Stromal cell of bone marrow (primary cell): ENCODE data around the gene MLYCD.
A peak's percentile ranks its signal among the peaks of the same experiment; 100 is the strongest.
"Not testable (repeated sequence)": the region's sequence is repeated elsewhere in the genome, so short reads cannot be mapped to it uniquely, and the experiment has no call there.

Experiments used
- DNase-seq: peaks from one replicate; pipeline ENCODE4 v3.0.0-alpha.2; 2012; ENCODE audit warnings: low read depth

The MLYCD gene

GRCh38 chr16:83940630-83941378 is 41.9 kb downstream of the MLYCD start:
- no peak for DNase-seq

GRCh38 chr16:83941546-83941945 is 42.6 kb downstream of the MLYCD start:
- DNase-seq: not testable (repeated sequence)

- DNase-seq: no peak
Measured at GRCh38 chr16:83942074-83942473, 43.2 kb downstream of the MLYCD start.

GRCh38 chr16:83942815-83943515 is 44.0 kb downstream of the MLYCD start:
- no peak for DNase-seq

- no peak for DNase-seq
Measured at GRCh38 chr16:83943516-83944050, 44.7 kb downstream of the MLYCD start.

GRCh38 chr16:83945587-83945986 is 46.7 kb downstream of the MLYCD start:
- no peak for DNase-seq

- DNase-seq: no peak
Measured at GRCh38 chr16:83946154-83946780, 47.4 kb downstream of the MLYCD start.

- DNase-seq: no peak
Measured at GRCh38 chr16:83946781-83947566, 48.1 kb downstream of the MLYCD start.

GRCh38 chr16:83947642-83948234 is 48.8 kb downstream of the MLYCD start:
- no peak for DNase-seq

GRCh38 chr16:83948914-83949723 is 50.2 kb downstream of the MLYCD start:
- DNase-seq: no peak

- DNase-seq: no peak
Measured at GRCh38 chr16:83949724-83950001, 50.7 kb downstream of the MLYCD start.

- not testable (repeated sequence) for DNase-seq
Measured at GRCh38 chr16:83950862-83951399, 52.0 kb downstream of the MLYCD start.

GRCh38 chr16:83951544-83951943 is 52.6 kb downstream of the MLYCD start:
- no peak for DNase-seq

GRCh38 chr16:83952587-83952939 is 53.6 kb downstream of the MLYCD start:
- peak; percentile 38 for DNase-seq

- peak; percentile 93 for DNase-seq
Measured at GRCh38 chr16:83952940-83953795, 54.3 kb downstream of the MLYCD start, which contains the start of gene OSGIN1. OSGIN1 (plus strand) TSS chr16:83953240; CDS start chr16:83957672, 4,432 bp downstream.

GRCh38 chr16:83953796-83954576 is 55.1 kb downstream of the MLYCD start:
- DNase-seq: no peak

GRCh38 chr16:83954577-83955016 is 55.7 kb downstream of the MLYCD start:
- no peak for DNase-seq

- DNase-seq: no peak
Measured at GRCh38 chr16:83955218-83956130, 56.6 kb downstream of the MLYCD start.
